SK-N-MC (cell line): ENCODE measurements around the gene RAB23.
A peak's percentile ranks its signal among the peaks of the same experiment; 100 is the strongest.
"Not testable (repeated sequence)": the region's sequence is repeated elsewhere in the genome, so short reads cannot be mapped to it uniquely, and the experiment has no call there.

Experiments used
- DNase-seq: peaks from one replicate; pipeline ENCODE4 v3.0.0-alpha.2; 2011; ENCODE audit warnings: low read depth, low spot score
- H3K27ac ChIP-seq: fragments of 200-600 bp; sonication (generic); 2 replicates; pipeline ENCODE4 v1.5.1; 2016; ENCODE audit warnings: mixed run types
- H3K36me3 ChIP-seq: fragments of 200-600 bp; sonication (generic); 2 replicates; pipeline ENCODE4 v1.6.1; 2017; ENCODE audit warnings: antibody characterized with exemption, low read length, mixed read lengths; ENCODE audit not compliant: insufficient read depth
- H3K4me3 ChIP-seq: fragments of 200-600 bp; sonication (generic); 2 replicates; pipeline ENCODE4 v1.5.1; 2016
- H3K9ac ChIP-seq: fragments of 200-600 bp; sonication (generic); 2 replicates; pipeline ENCODE4 v1.8.0; 2017; ENCODE audit warnings: mixed run types, mixed read lengths; ENCODE audit not compliant: insufficient read length
- H3K9me3 ChIP-seq: fragments of 200-600 bp; sonication (generic); 2 replicates; pipeline ENCODE4 v1.6.1; 2017; ENCODE audit warnings: low read depth, mild to moderate bottlenecking, antibody characterized with exemption, low read length, moderate library complexity, mixed read lengths
- EZH2 ChIP-seq: fragments of 200-600 bp; sonication (generic); IDR thresholded peaks from one replicate; pipeline ENCODE4 v1.6.1; 2017; ENCODE audit warnings: antibody characterized with exemption
- FOXP2 ChIP-seq: optimal IDR thresholded peaks from 2 replicates; pipeline ENCODE3; 2011; ENCODE audit warnings: mild to moderate bottlenecking, moderate library complexity; ENCODE audit not compliant: insufficient read depth; ENCODE audit errors: extremely low read length, control extremely low read depth
- POLR2AphosphoS5 ChIP-seq: IDR thresholded peaks from 2 replicates; pipeline ENCODE4 v1.6.1; 2012; ENCODE audit warnings: mild to moderate bottlenecking, low read depth, low read length, borderline replicate concordance

The RAB23 gene

DNA sequence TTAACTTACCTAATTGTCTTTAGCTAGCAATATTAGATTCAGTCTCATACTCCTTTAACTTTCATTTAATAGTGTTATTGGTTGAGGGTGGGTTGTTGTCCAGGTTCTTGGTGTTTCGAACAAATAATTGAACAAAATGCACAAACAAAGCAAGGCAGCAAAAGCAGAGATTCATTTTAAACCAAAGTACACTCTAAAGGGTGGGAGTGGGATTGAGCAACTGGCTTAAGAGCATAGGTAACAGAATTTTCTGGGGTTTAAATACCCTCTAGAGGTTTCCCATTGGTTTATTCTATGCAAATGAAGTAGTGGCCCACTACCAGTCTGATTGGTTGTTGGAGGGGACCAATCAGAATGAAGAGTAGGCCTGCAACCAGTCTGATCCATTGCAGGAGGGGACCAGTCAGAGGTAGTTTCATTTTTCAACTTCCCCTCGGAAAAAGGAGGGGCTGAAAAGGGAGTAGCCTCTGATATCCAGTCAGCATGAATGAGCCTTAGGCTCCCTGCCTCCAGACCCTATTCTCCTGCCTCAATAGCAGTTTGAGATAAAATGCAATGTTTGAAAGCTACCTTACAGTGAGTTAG lies 26.3 kb upstream of the RAB23 start:
- H3K9ac ChIP-seq: no peak overlapping the region
- no peak overlapping the region for H3K4me3 ChIP-seq
- H3K36me3 ChIP-seq: no peaks in the 10 kb centered on the region
- no peak for TF ChIP-seq FOXP2
- TF ChIP-seq POLR2AphosphoS5: no peak
- TF ChIP-seq EZH2: no peak
- no peaks in the 10 kb centered on the region for H3K9me3 ChIP-seq
- H3K27ac ChIP-seq: no peak overlapping the region
- DNase-seq: no peak

DNA sequence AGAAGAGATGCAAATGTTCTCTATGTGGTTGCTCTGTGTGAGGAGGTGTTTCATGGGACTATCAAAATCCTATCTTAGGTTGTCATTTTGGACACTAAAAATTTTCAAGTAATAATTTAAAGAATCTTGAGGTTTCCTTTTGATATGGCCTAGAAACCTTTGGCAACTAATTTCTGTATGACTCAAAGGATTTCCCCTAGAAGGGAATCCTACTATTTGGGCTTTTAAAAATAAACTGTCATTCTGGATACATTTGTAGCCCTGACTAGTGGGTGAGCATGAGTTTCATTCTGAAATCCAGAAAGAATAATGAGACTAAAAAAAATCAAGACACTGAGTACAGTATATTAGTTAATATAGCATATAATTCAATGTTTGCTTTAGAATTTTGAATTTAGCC lies 25.5 kb upstream of the RAB23 start:
- Histone ChIP-seq H3K9ac (no peak overlapping the region), H3K27ac (no peak overlapping the region), H3K4me3 (no peak overlapping the region), H3K36me3 (no peaks in the 10 kb centered on the region), H3K9me3 (no peaks in the 10 kb centered on the region)
- no peak for TF ChIP-seq POLR2AphosphoS5
- TF ChIP-seq FOXP2: no peak
- TF ChIP-seq EZH2: no peak
- DNase-seq: no peak

DNA sequence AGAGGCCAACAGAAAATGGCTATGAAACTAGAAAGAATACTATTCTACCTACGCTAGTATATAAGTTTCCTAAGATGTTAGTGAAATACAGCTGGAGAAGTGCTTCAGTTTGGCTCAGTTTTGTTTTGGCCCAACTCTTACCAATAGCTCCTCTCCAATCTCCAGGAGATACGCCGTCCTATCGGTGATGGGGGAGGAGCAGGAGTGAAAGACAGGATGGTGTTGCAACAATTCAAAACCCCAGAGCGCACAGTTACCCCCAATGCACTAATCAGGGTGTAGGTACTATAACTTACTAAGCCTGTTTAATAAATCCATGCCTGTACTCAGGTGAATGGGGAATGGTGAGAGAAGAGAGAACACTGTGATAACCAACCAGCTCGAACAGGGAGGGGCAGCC lies 24.2 kb upstream of the RAB23 start:
- H3K36me3 ChIP-seq: no peaks in the 10 kb centered on the region
- no peak overlapping the region for H3K4me3 ChIP-seq
- H3K27ac ChIP-seq: no peak overlapping the region
- TF ChIP-seq POLR2AphosphoS5 (no peak), EZH2 (no peak), FOXP2 (no peak)
- no peak for DNase-seq
- H3K9me3 ChIP-seq: no peaks in the 10 kb centered on the region
- no peak overlapping the region for H3K9ac ChIP-seq

DNA sequence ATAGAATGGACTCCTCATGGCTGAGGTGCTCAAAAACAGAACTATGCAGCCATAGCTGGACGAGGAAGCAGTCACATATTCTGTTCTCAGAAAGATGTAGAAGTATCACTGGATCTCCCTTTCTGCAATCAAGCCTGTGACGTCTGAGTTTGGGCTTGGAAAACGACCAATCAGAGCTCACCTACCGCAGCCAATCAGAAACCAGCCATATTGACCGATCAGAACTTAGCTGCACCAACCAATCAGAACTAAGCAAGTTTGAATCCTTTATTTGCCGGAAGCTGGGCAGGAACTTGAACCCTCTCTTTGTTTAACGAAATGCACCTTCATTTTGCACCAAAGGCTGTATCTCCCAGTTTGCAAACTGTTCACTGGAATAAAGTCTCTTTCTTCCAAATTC lies 21.8 kb upstream of the RAB23 start:
- TF ChIP-seq FOXP2: no peak
- Histone ChIP-seq H3K36me3 (no peaks in the 10 kb centered on the region), H3K9me3 (no peaks in the 10 kb centered on the region)

GRCh38 chr6:57243526-57243925 lies 21.4 kb upstream of the RAB23 start:
- H3K27ac ChIP-seq, DNase-seq, H3K36me3 ChIP-seq, H3K4me3 ChIP-seq, H3K9ac ChIP-seq, H3K9me3 ChIP-seq: not testable (repeated sequence)

More for the DNA sequence above, 21.8 kb upstream of the RAB23 start:
- H3K4me3 ChIP-seq: no peak overlapping the region
- H3K27ac ChIP-seq: no peak overlapping the region
- DNase-seq: no peak
- H3K9ac ChIP-seq: no peak overlapping the region

- H3K9ac ChIP-seq: no peak overlapping the region
- H3K4me3 ChIP-seq: no peak overlapping the region
- TF ChIP-seq FOXP2 (no peak), EZH2 (no peak), POLR2AphosphoS5 (no peak)
- H3K36me3 ChIP-seq: no peaks in the 10 kb centered on the region
- no peak overlapping the region for H3K27ac ChIP-seq
- H3K9me3 ChIP-seq: no peaks in the 10 kb centered on the region
- no peak for DNase-seq
Measured at GRCh38 chr6:57242505-57242904, 20.4 kb upstream of the RAB23 start.

DNA sequence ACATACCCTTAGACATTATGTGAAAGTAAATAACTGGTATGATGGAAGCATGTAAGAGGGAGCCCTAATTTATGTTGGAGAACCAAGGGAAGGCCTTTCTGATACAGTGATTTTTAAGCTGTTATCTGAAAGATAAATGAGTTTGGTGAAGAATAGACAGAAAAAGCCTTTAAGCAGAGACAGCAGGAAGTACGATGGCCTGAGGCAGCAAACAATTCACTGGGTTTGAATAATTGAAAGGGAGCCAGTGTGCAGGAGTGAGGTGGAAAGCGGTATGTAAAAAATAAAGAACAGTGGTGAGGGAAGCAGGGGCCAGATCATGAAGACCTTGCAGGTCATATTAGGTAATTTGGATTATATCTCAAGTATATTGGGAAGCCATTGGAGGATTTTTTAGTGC lies 4.1 kb upstream of the RAB23 start:
- no peaks in the 10 kb centered on the region for H3K9me3 ChIP-seq
- no peaks in the 10 kb centered on the region for H3K36me3 ChIP-seq
- no peak for TF ChIP-seq POLR2AphosphoS5
- TF ChIP-seq FOXP2: no peak
- TF ChIP-seq EZH2: no peak
- H3K27ac ChIP-seq: no peak overlapping the region; the same call in 1 of the 2 replicates
- 0 out of 2 replicates have a peak overlapping the region, but pooled peaks have one; percentile 2 for H3K4me3 ChIP-seq
- H3K9ac ChIP-seq: no peak overlapping the region
- DNase-seq: peak; percentile 61

- TF ChIP-seq POLR2AphosphoS5 (no peak), EZH2 (no peak), FOXP2 (no peak)
- no peak overlapping the region for H3K9ac ChIP-seq
- H3K36me3 ChIP-seq: peaks cover 6% of the 10 kb centered on the region; the same call in 1 of the 2 replicates
- H3K4me3 ChIP-seq: no peak overlapping the region
- no peak for DNase-seq
- no peak overlapping the region; the same call in 1 of the 2 replicates for H3K27ac ChIP-seq
- peaks cover 4% of the 10 kb centered on the region; the same call in 1 of the 2 replicates for H3K9me3 ChIP-seq
Measured at GRCh38 chr6:57224769-57225515, 2.8 kb upstream of the RAB23 start.

DNA sequence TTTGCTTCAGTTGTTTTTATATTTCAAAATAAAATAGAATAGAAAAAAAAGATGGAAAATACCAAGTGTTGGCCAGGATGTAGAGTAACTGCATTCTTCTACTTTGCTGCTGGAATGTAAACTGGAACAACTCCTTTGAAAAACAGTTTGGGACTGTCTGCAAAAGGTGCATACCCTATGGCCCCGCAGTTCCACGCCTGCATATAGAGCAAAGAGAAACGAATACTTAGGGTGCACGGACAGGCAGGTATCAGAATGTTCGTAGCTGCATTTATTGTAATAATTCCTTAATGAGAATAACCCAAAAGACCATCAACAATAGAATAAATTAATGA lies 603 bp upstream of the RAB23 start:
- DNase-seq: no peak
- H3K9me3 ChIP-seq: peaks cover 8% of the 10 kb centered on the region; the same call in 1 of the 2 replicates
- no peak overlapping the region for H3K27ac ChIP-seq

More for the DNA sequence above, 603 bp upstream of the RAB23 start:
- TF ChIP-seq EZH2 (no peak), FOXP2 (no peak), POLR2AphosphoS5 (no peak)
- Histone ChIP-seq H3K36me3 (peaks cover 19% of the 10 kb centered on the region), H3K4me3 (peak overlapping the region; percentile 94), H3K9ac (peak overlapping the region; percentile 82)
